Body of pancreas (tissue), 4 donors: ENCODE data around the gene HIC1.

ENCODE experiments used
- CTCF ChIP-seq, 7 experiments: fragments of 450-650 bp in 4 of 7; fragments of 200-600 bp in 3 of 7; sonication (generic) in 3 of 7; IDR thresholded peaks; one replicate each; pipeline ENCODE4 v1.5.1; 2016 to 2019; ENCODE audit warnings: antibody characterized with exemption in 7 of 7
- POLR2A ChIP-seq, 3 donors: fragments of 450-650 bp; IDR thresholded peaks; one replicate each; pipeline ENCODE4 v1.6.1; 2016; ENCODE audit warnings: antibody characterized with exemption in 3 of 3, mild to moderate bottlenecking in 2 of 3

- TF ChIP-seq CTCF (IDR thresholded peaks at IDR 0.05) = no peak
- no peak for TF ChIP-seq POLR2A (IDR thresholded peaks at IDR 0.05)
These were observed 45.2 kb upstream of the HIC1 start for GRCh38 chr17:2009737-2010136.
